Stimulated activated CD4-positive, alpha-beta T cell treated with anti-CD3 and anti-CD28 coated beads, Interleukin-15, amount 100 ng/mL, for 1 hour (primary cell): ENCODE results near the gene CRLF2.
"Not testable (repeated sequence)": the region's sequence is repeated elsewhere in the genome, so short reads cannot be mapped to it uniquely, and the experiment has no call there.

Experiments used
- DNase-seq, 2 donors: peaks; one replicate each; pipeline ENCODE4 v3.0.0-alpha.2; 2020; ENCODE audit warnings: low read depth in 1 of 2, low spot score in 1 of 2

Gene CRLF2, protein sequence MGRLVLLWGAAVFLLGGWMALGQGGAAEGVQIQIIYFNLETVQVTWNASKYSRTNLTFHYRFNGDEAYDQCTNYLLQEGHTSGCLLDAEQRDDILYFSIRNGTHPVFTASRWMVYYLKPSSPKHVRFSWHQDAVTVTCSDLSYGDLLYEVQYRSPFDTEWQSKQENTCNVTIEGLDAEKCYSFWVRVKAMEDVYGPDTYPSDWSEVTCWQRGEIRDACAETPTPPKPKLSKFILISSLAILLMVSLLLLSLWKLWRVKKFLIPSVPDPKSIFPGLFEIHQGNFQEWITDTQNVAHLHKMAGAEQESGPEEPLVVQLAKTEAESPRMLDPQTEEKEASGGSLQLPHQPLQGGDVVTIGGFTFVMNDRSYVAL

GRCh38 chrX:1212532-1212931 lies at the start of gene CRLF2:
TSS of gene CRLF2 (minus strand) at chrX:1212649. CDS start at chrX:1212634, 15 bp downstream.
- DNase-seq: no peak

GRCh38 chrX:1261771-1262170 lies 49.3 kb upstream of the CRLF2 start:
- DNase-seq: not testable (repeated sequence)

- DNase-seq: no peak
Measured at GRCh38 chrX:1261285-1261684, 48.8 kb upstream of the CRLF2 start.

DNA sequence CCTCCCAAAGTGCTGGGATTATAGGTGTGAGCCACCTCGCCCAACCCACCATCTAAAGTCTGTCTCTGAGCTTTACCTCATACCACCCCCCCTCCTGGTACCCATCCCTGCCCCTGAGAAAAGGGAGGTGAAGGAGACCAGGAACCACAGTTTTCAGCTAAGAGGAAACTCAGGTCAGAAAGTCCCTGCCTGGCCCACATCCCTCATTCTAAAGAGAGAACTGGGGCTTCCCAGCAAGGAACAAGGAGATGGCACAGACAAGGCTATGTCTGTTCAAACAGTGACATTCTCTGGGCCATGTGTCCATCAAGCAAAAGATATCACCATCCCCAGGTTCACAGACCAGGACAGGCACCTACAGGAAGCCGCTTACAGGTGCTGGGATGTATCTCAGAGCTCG lies 40.4 kb upstream of the CRLF2 start:
- no peak for DNase-seq

DNA sequence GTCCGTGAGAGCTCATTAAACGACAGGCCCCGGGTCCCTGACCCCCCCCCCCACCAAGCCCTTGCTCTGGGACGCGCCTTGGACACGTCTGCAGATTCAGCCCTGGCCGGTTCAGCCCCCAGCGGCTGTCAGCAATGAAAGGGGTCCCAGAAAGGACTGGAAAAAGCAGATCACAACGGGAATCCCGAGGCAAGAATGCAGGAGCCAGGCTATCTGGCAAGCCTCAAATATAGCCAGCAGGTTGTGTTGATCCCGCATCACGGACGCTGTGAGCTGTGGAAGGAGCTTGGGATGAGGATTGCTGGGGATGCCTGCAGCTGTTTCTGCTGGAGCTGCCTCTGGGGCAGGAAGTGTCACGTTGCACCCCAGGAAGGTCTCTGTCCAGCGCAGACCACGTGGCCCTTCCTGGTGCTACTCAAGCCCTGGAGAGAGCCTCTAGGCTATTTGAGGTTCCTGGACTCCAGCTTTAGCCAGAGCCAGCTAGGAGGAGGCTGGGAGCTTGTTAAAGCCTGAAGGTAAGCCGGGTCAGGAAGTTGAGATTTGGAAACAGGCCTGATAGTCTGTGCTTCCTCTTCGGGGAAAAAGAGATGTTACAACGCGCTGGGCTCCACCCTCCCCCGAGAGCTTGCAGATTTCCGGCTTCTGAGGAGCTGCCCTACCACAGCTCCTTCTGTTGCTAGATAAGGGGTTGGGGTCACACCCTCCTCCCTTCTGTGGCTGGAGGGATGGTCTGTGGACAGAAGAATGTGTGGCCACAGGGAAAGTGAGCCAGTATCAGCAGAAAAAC lies 36.8 kb upstream of the CRLF2 start:
- DNase-seq: peak; percentile 27 to 30

DNA sequence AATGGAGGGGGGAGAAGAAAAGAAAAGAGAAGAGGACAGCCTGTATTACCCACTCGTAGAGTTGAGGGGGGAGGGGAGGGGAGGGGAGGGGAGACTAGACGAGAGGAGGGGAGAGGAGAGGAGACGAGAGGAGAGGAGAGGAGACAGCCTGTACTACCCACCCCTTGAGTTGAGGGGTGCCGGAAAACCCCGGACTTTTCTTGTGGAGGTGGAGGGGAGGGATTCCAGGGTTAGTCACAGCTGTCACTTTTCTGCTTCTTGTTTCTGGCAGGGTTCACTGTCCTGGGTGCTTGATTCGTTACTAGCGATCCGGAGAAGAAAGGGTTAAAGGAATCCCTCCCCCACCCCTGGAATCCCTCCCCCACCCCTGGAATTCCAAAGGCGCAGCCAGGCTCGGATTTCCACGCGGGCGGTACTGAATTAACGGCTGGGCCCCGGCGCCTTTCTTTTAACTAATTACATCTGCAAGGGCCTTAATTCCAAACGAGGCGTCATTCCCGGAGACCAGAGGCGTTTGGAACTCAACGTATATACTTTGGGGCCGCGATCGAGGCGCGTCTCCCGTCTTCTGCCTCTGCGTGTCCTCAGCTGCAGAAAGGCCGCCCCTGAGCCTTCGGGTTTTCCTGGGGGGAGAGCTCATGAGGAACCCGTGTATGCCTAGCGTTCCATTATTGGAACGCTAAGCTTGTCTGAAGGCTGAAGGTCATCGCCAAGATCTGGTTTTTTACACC lies 36.0 kb upstream of the CRLF2 start:
- no peak for DNase-seq

DNA sequence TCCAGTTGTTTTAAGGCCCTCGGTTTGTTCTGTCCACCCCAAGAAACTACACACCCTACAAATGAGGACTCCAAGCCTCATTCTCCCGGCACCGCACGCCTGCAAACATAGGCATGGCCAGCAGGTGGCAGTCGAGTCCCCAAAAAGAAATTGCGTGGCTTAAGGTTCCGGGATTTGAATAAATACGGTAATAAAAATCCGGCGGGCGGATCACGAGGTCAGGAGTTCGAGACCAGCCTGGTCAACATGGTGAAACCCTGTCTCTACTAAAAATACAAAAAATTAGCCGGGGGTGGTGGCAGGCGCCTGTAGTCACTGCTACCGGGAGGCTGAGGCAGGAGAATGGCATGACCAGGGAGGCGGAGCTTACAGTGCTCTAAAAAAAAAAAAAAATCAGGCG lies 34.4 kb upstream of the CRLF2 start:
- peak; percentile 77 to 82 for DNase-seq

DNA sequence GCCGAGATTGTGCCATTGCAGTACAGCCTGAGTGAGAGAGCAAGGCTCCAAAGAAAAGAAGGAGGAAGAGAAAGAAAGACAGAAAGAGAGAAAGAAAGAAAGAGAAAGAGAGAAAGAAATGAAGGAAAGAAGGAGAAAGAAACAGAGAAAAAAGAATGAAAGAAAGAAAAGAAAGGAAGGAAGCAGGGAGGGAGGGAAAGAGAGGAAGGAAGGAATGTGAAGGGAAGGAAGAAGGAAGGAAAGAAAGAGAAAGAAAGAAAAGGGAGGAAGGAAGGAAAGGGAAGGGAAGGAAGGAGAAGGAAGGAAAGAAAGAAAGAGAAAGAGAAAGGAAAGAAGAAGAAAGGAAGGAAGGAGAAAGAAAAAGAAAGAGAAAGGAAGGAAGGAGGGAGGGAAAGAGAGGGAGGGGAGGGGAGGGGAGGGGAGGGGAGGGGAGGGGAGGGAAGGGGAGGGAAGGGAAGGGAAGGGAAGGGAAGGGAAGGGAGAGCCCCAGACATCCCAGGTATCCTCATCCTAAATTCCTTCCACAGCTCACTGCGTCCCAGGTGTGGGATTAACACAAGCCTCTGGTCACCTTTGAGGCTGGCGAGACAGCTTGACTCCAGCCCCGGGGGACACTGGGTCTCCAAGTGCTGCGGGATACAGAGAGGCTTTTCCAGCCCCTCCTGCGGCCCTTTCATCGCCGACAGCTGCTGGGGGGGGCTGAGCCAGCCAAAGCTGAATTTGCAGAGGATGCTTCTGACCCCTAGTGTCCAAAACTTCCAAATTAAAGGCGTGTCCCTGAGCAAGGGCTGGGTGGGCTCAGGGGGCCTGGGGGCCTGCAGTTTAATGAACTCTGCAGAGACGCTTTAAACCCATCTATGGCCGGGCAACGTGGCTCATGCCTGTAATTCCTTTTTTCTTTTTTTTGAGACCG lies 32.0 kb upstream of the CRLF2 start:
- DNase-seq: no peak

DNA sequence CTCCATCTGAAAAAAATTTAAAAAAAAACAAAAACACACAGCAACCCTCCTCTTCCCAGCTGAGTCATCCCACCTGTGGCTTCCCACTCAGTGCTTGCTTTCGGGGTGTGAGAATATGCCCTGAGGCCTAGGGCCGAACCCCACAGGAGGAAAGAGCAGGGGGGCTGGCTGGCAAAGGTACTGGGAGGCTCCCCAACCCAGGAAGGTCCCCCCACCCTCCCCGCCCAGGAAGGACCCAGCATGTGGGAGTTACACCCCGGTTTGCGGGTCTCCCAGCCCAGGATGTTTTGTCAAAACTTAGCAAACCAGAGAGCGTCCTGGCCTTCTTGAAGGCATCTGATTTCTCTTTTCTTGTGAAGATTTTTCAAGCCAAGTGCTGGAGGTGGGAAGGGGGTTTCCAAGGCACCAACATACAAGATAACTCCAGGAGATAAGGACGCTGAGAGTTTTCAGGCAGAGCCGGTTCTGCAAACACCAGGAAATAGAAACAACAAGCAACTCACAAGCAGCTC lies 30.5 kb upstream of the CRLF2 start:
- no peak for DNase-seq

- DNase-seq: not testable (repeated sequence)
Measured at GRCh38 chrX:1240551-1240950, 28.1 kb upstream of the CRLF2 start.

- no peak for DNase-seq
Measured at GRCh38 chrX:1239681-1240142, 27.3 kb upstream of the CRLF2 start.

DNA sequence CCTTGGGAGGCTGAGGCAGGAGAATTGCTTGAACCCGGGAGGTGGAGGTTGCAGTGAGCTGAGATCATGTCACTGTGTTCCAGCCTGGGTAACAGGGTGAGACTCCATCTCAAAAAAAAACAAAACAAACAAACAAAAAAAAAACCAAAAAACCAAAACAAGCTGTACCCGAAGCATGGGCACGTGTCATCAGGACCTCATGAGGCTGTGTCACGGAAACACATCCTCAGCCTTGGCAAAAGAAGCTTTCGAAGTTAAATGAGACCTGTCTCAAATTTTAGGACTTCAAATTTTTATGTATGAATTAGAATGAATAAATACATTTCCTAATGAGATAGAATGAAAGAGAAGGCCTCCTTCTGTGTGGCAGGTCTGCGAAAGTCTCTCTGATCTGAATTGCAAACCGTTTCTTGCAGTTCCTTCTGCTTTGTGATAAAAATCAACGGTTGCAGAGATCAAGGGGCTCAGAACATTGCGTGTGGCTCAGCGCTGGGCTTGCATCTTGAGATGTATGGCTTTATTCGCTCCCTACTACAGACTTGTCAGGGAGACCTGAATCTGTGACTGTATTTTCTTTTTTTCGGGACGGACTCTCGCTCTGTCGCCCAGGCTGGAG lies 19.5 kb upstream of the CRLF2 start:
- no peak for DNase-seq

DNA sequence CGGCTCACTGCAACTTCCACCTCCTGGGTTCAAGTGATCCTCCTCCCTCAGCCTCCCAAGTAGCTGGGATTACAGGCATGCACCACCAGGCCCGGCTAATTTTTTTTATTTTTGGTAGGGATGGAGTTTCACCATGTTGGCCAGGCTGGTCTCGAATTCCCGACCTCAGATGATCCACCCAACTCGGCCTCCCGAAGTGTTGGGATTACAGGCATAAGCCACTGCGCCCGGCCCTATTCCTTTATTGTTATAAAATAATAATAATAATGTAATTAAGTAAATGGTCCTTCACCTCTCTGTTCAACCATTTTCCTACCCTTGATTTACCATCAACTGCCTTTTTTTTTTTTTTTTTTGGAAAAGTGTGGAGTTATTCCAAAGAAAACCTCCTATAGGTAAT lies 15.7 kb upstream of the CRLF2 start:
- DNase-seq: not testable (repeated sequence)

DNA sequence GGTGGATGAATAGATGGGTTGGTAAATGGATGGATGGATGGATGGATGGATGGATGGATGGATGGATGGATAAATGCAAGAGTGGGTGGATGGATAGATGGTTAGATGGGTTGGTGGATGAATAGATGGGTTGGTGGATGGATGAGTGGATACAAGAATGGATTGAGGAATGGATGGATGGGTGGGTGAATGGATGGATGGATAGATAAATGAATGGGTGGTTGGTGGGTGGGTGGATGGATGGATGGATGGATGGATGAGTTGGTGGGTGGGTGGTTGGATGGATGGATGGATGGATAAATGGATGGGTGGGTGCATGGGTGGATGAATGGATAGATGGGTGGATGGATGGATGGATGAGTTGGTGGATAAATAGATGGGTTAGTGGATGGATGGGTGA lies 13.8 kb upstream of the CRLF2 start:
- DNase-seq: no peak

GRCh38 chrX:1224954-1225353 lies 12.5 kb upstream of the CRLF2 start:
- DNase-seq: no peak

DNA sequence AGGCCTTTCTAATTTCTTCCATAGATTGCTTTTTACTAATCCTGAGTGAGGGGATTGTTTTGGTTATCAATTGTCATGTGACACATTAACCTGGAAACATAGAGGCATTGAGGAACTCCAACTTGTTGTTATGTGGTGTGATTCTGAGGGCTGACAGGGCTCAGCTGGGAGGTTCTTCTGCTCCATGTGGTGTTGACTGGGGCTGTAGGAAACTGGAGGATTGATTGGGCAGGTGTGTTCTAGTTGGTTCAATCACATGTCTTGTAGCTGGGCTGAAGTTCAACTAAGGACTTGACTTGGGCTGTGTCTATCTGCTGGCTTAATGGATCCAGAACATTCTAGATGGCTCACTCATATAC lies 10.8 kb upstream of the CRLF2 start:
- no peak for DNase-seq

DNA sequence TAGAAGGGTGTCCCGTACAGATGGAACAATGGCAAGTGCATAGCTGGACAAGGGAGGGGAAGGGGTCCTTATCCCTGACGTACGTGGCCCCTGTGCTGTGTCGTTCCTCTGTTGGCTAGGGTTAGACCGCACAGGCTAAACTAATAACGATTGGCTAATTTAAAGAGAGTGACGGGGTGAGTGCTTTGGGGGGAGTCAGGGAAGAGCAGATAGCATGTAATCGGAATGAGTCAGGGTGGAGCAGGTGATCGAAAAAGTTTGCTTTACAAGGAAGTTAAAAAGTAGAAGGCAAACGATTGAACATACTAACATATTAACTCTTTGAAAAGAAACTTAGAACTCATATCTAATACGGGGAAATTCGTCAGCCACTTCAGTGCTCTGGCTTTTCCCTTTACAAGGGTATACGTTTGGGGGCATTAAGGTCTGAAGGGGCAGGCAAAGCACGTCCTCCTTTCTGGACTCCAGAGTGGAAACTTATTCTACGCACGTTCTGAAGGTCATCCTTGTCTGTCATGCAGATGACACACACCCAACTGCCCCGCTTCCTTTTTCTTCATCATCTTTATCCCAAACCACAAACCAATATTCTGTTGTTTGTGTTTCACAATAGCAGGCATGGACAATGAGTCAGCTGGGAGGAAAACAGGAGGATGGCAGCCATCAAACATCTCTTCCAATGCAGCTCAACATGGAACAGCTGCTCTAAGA lies 10.2 kb upstream of the CRLF2 start:
- no peak for DNase-seq

DNA sequence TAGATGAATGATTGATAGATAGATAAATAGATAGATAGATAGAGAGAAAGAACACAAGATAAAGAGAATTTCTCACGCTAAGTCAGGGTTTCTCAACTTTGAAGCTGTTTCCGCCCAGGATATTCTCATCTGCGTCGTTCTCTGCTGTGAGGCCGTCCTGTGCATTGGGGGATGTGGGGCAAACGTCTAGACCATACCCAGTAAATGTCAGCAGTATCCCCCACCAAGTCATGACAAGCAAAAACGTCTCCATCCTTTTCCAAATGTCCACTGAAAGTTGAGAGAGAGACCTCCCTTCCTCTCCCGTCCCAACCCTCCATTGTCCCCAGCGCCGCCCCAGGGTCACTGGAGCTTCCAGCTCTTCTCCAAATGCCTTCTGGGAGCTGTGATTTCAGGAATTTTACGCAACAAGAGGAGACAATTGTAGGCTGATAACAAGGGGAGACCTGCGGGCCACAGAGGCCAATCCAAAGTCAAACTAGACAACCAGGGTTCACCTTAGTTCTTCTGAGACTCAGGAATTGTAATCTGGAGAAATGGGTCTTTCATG lies 8.9 kb upstream of the CRLF2 start:
- DNase-seq: no peak

GRCh38 chrX:1218286-1218685 lies 5.8 kb upstream of the CRLF2 start:
- no peak for DNase-seq
